RWPE2 (cell line): ENCODE results near the gene MAZ.

ENCODE experiments used
- ATAC-seq: fragments of 200-7000 bp; cut with Tn5 transposase; 3 replicates; pipeline ENCODE4 v1.9.1; 2021; ENCODE audit warnings: low read depth
- DNase-seq: peaks from one replicate; pipeline ENCODE4 v3.0.0-alpha.2; 2020; ENCODE audit warnings: low spot score
- H3K27ac ChIP-seq: fragments of 450-650 bp; 2 replicates; pipeline ENCODE4 v1.5.1; 2017; ENCODE audit warnings: mild to moderate bottlenecking; ENCODE audit not compliant: poor library complexity, severe bottlenecking
- H3K27me3 ChIP-seq: fragments of 250-450 bp; sonication (Bioruptor Pico); 2 replicates; pipeline ENCODE4 v1.5.1; 2021; ENCODE audit warnings: mild to moderate bottlenecking, moderate library complexity; ENCODE audit not compliant: insufficient read depth, poor library complexity, severe bottlenecking
- H3K36me3 ChIP-seq: fragments of 250-450 bp; sonication (Bioruptor Pico); 2 replicates; pipeline ENCODE4 v1.5.1; 2020; ENCODE audit warnings: low read depth, mild to moderate bottlenecking, moderate library complexity
- H3K4me1 ChIP-seq: fragments of 250-450 bp; sonication (Bioruptor Pico); 2 replicates; pipeline ENCODE4 v1.5.1; 2021; ENCODE audit warnings: mild to moderate bottlenecking, moderate library complexity; ENCODE audit not compliant: insufficient read depth, poor library complexity, severe bottlenecking
- H3K4me3 ChIP-seq: fragments of 250-450 bp; sonication (Bioruptor Pico); 2 replicates; pipeline ENCODE4 v1.5.1; 2021; ENCODE audit warnings: mild to moderate bottlenecking, moderate library complexity; ENCODE audit not compliant: severe bottlenecking
- H3K9me3 ChIP-seq: fragments of 250-450 bp; sonication (Bioruptor Pico); 2 replicates; pipeline ENCODE4 v1.5.1; 2021; ENCODE audit warnings: mild to moderate bottlenecking, moderate library complexity; ENCODE audit not compliant: severe bottlenecking
- CTCF ChIP-seq: fragments of 450-650 bp; IDR thresholded peaks from one replicate; pipeline ENCODE4 v1.5.1; 2017; ENCODE audit warnings: mild to moderate bottlenecking, moderate library complexity; ENCODE audit not compliant: poor library complexity, severe bottlenecking

Gene MAZ

GRCh38 chr16:29761882-29762281, 44.4 kb upstream of the MAZ start:
- no peak for DNase-seq
- Histone ChIP-seq H3K9me3 (no peaks in the 10 kb centered on the region), H3K36me3 (no peaks in the 10 kb centered on the region), H3K27ac (no peak overlapping the region), H3K4me1 (peaks cover 2% of the 10 kb centered on the region), H3K4me3 (no peak overlapping the region), H3K27me3 (no peaks in the 10 kb centered on the region)
- ATAC-seq, result no peak
- no peak for TF ChIP-seq CTCF

- TF ChIP-seq CTCF, result no peak
- Histone ChIP-seq H3K27me3 (no peaks in the 10 kb centered on the region), H3K36me3 (no peaks in the 10 kb centered on the region), H3K4me1 (peaks cover 2% of the 10 kb centered on the region), H3K9me3 (no peaks in the 10 kb centered on the region), H3K4me3 (no peak overlapping the region), H3K27ac (no peak overlapping the region)
- no peak for ATAC-seq
- no peak for DNase-seq
Measured at GRCh38 chr16:29763326-29763725, 43.0 kb upstream of the MAZ start.

- Histone ChIP-seq H3K4me1 (peaks cover 2% of the 10 kb centered on the region), H3K4me3 (no peak overlapping the region), H3K9me3 (no peaks in the 10 kb centered on the region), H3K36me3 (no peaks in the 10 kb centered on the region), H3K27me3 (no peaks in the 10 kb centered on the region), H3K27ac (no peak overlapping the region)
- ATAC-seq (peak; percentile 38; the same call in 1 of the 3 replicates), DNase-seq (no peak)
- no peak for TF ChIP-seq CTCF
Measured at GRCh38 chr16:29765167-29766032, 40.9 kb upstream of the MAZ start.

DNA sequence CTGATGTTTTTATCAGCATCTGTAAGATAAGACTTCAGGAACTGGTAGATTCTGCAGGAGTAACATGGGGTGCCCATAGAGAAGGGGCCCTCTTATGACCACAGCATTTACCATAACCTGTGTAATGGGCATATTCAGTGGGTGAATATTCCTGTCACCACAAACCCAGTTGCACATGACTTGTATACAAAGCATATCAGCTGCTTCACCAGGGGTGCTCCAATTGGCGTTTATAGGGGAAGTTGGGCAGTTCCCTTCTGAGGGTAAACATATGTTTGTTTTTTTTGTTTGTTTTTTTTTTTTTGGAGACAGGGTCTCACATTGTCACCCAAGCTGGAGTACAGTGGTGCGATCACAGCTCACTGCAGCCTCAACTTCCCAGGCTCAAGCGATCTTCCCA, 39.8 kb upstream of the MAZ start:
- no peaks in the 10 kb centered on the region for H3K36me3 ChIP-seq
- TF ChIP-seq CTCF, result no peak
- no peak overlapping the region for H3K27ac ChIP-seq
- no peaks in the 10 kb centered on the region for H3K9me3 ChIP-seq
- no peak for ATAC-seq
- DNase-seq, result no peak
- H3K4me3 ChIP-seq, result no peak overlapping the region
- no peaks in the 10 kb centered on the region for H3K27me3 ChIP-seq
- peaks cover 2% of the 10 kb centered on the region for H3K4me1 ChIP-seq

- ATAC-seq, result no peak
- H3K27ac ChIP-seq, result no peak overlapping the region
- no peak for TF ChIP-seq CTCF
Measured at GRCh38 chr16:29767062-29767461, 39.3 kb upstream of the MAZ start.

More at GRCh38 chr16:29767062-29767461, 39.3 kb upstream of the MAZ start:
- H3K4me3 ChIP-seq, result no peak overlapping the region
- no peaks in the 10 kb centered on the region for H3K27me3 ChIP-seq
- no peaks in the 10 kb centered on the region for H3K9me3 ChIP-seq
- H3K4me1 ChIP-seq, result peaks cover 2% of the 10 kb centered on the region
- DNase-seq, result no peak
- H3K36me3 ChIP-seq, result no peaks in the 10 kb centered on the region
